Stimulated activated CD8-positive, alpha-beta memory T cell treated with anti-CD3 and anti-CD28 coated beads, Interleukin-7, amount 100 ng/mL, for 24 hours (primary cell): ENCODE measurements around the gene MLANA.
"Not testable (repeated sequence)": the region's sequence is repeated elsewhere in the genome, so short reads cannot be mapped to it uniquely, and the experiment has no call there.

Experiments used
- DNase-seq: peaks from one replicate; pipeline ENCODE4 v3.0.0-alpha.2; 2020; ENCODE audit warnings: low read depth

The MLANA gene

DNA sequence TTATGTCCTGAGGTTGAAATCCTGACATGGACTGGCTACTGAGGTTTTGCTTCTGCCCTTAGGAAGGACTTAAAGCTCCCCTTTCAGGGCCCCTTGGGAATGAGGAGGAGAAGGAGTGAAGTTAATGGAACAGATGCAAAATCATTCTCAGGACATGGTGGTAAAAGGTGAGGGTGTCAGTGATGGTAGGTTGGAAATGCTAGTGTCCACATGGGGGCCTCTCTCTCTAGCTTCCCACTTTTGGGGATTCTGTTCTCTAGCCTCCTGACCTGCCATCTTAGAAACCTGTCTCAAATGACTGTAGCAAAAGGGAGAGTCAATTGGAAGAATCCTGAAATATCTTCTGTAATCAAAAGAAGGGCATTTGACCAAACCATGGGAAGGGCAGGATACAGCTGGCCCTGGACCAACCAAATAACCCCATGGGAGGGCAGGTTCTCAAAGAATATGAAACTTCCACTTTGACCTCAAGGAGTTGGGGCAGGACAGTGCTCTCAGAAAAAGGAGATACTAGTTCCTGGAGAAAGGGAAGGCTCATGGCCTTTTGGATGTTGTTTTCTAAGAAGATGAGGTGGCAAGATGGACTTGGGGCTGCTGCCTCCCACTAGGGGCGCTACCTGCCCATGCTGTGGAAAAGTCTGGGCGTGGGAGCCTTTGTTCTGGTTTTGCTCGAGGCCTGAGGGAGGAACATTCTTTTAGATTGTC lies 21.2 kb upstream of the MLANA start:
- DNase-seq: no peak

DNA sequence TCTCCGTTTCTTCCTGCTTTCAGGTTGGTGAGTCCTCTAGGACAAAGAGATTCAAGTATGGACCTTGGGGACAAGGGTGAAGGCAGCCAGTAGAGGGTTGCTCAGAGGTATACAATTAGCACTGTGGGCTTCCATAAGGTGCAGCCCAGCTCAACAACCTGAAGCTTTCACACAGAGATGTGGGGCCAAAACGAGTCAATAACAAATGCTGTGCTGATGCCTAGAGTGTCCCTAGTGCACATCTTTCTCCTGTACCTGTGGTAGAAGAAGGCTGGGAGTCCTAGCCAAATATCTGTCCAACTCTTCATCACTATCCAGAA lies 20.7 kb upstream of the MLANA start:
- DNase-seq: no peak

DNA sequence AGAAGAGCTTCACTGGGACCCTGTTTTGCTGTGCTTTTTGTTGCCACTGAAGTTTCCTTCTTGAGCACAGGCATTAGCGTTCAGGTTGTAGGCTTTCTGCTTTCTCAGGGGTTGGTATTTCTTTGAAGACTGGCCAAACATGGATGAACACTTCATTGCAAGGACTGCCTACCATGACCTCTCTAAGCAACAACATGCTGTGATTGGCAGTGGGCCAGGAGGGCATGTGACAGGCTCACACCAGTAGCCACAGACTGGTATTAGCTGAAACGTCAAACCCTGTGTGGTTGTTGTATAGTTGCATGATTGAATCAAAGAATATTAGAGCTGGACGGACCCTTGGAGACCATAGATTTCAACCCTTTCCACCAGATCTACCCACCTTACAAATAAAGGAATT lies 20.0 kb upstream of the MLANA start:
- DNase-seq: no peak

DNA sequence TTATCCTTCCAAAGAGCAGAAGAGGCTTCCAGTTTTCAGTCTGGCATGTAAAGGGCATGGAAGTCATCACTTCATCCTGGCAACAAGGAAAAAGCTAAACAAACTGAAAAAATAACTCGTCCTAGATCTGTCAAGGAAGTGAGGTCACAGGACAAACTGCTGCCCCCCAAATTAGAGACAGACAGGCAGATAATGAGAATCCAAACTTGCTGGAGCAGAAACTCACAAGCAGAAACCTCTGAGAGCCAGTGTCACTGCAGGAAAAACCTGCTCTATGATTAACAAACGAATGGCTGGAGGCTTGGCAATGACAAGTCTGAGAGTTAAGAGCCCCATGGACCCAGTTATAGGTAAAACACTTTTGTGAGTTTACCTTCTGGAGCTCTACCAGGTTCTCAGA lies 18.9 kb upstream of the MLANA start:
- no peak for DNase-seq

DNA sequence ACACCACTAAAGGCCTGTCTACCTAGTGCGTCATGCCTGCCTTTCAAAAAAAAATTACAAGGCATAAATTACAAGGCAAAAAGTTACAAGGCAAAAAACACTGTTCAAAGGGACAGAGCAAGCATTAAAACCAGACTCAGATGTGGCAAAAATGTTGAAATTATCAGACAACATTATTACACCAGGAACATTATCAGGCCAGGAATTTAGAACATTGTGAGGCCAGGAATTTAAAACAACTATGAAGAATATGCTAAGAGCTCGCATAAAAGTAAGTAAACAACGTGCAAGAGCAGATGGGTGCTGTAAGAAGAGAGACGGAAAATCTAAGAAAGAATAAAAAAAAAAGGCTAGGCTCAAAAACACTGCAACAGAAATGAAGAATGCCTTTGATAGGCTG lies 18.2 kb upstream of the MLANA start:
- no peak for DNase-seq

DNA sequence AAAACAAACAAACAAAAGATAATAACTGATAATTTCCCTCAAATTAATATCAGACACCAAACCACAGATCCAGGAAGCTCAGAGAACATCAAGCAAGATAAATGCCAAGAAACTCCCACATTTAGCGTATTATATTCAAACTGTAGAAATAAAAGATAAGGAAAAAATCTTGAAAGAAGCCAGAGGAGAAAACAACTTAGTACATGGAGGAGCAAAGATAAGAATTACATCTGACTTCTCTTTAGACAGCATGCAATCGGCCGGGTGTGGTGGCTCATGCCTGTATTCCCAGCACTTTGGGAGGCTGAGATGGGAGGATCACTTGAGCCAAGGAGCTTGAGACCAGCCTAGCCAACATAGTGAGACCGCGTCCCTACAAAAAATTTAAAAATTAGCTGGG lies 17.2 kb upstream of the MLANA start:
- DNase-seq: no peak

DNA sequence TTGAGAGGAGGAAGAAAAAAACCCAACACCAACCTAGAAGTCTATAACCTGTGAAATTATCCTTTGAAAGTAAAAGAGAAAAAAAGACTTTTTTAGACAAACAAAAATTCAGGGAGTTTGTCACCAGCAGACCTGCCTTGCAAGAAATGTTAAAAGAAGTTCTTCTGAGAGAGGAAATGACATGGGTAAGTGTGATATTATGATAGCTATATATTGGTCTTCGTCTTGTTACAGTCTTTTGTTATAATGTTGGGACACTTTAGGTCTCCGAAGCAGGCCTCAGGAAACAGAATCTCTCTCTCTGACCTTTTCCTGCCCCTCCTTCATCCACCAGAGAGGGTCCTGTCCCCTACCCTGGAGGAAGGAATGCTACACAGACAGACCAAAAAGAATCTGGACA lies 16.6 kb upstream of the MLANA start:
- DNase-seq: no peak

DNA sequence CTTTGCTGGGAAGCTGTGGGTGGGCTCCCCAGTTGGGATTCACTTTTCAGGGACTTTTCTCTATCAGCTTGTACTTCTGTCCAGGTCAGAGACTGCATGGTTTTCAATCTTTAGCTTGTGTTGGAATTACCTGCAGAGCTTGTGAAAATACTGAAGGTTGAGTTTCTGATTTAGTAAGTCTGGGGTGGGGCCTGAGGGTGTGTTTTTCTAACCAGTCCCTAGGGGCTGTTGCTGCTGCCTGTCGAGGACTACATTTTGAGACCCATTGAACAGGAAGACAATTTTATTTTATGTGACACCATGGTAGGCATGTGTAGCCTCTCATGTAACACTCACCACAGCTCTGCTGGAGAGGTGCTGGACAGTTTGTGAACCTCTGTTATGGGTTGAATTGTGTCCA lies 14.7 kb upstream of the MLANA start:
- no peak for DNase-seq

DNA sequence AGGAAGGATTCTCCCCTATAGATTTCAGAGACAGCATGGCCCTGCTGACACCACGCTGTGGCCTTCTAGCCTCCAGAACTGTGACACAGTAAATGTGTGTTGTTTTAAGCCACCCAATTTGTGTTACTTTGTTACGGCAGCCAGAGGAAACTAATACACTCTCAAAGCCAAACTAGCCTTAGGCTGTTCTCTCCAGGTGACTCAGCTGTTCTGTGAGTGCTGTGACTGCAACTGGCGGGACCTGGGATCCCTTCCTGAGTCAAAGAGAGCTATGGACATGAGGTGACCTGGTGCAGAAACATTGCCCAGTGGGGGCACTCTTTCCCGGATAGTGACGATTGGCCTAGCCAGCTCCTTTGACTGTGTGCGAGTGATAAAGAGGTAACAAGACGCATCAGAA lies 14.0 kb upstream of the MLANA start:
- no peak for DNase-seq

DNA sequence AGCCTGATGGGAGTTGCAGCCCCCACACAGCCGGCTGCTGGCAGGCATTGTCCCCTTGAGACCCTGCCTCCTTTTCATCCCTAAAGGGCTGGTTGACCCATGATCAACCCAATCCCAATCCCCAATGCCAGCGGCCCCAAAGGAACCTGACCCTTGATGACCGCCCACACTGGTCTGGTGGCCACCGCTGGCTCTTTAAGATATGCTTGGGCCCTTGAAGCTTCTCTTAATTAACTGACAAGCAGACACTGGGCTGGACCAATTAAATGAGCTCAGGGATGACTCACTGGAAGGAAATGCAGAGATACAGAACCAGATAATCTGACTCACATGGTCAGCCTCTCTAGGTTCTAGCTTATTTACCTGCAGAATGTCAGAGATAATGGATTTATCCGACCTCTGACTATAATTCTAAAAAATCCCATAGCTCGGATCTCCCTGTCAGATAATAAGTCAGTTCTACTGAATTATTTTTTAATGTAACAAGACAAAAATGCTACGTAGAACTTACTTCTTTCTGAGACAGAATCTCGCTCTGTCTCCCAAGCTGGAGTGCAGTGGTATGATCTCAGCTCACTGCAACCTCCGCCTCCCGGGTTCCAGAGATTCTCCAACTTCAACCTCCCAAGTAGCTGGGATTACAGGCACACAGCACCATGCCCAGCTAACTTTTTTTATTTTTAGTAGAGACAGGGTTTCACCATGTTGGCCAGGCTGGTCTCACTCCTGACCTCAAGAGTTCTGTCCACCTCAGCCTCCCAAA lies 11.1 kb upstream of the MLANA start:
- no peak for DNase-seq

DNA sequence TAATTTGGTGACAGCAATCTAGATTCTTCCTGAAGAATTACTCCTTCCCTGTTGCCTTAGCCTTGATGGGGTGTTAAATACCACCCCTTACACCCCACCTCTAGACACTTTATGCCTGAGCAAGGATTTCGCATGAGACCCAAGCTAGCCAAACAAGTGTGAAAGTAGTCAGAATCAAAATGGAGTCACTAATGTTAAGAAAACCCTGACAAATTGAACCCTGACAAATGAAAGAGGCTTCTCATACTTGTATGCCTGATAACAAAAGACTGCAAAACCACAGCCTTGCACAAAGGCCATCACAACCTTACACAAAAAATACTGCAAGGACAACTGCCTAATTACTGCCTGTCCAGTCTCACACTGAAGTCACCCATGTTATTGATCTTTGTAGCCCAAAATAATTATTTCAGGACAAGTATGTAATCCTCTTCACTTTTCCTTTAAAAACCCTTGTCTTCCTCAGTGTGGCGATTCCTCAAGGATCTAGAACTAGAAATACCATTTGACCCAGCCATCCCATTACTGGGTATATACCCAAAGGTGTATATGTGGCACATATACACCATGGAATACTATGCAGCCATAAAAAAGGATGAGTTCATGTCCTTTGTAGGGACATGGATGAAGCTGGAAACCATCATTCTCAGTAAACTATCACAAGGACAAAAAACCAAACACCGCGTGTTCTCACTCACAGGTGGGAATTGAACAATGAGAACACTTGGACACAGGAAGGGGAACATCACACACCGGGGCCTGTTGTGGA lies 8.3 kb upstream of the MLANA start:
- not testable (repeated sequence) for DNase-seq

DNA sequence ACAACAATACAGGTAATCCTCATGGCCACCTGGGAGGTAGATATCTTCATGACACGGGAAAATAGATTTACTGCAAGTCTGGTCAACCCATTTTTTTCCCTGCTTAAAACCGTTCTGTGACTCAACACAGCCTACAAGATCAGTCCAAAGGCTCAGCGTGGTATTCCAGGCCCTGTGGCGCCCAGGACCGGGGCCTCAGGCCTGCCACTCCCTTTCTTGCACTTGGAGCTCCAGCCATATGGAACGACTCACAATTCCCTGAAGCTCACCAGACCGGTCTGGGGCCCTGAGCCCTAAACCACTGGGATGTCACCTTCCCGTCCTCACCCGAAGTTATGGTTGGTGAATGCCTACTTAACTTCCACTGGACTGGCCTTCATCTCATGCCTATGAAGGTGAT lies 6.5 kb upstream of the MLANA start:
- no peak for DNase-seq

DNA sequence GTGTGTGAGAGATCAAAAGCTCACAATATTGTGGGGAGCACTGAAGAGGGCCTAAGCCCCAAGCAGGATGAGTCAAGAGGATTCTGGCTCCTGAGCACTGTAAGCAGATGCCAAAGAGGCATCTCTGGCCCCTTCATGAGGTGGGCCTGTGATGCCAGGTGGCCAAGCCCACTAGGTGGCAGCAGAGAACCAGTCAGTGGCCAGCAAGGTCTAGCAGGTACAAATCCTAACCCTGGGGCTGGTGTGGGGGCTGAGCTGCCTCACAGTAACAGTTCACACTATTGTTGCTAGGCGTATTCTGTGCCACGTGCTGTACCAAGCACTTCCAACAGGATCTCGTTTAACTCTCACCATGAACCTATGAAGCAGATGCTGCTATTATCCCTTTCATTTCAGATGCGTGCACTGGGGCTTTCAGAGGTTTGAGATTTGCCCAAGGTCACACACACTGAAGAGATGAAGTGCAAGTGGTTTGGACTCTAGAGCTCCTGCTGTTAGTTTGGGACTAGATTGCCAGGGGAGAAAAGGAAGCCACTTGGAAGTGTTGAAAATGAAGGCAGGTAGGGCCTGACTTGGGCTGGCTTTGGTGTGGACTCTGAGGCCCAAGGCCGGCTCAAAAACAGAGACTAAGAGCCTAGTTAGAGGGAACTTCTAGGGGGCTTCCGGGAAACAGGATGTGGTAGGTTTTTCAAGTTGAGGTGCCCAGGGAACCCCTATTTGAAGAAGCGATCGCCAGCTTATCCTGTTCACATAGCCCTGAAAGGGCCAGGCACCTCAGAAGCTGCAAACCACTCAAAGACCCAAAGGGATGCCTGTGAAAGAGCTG lies 4.4 kb upstream of the MLANA start:
- peak; percentile 74 for DNase-seq

DNA sequence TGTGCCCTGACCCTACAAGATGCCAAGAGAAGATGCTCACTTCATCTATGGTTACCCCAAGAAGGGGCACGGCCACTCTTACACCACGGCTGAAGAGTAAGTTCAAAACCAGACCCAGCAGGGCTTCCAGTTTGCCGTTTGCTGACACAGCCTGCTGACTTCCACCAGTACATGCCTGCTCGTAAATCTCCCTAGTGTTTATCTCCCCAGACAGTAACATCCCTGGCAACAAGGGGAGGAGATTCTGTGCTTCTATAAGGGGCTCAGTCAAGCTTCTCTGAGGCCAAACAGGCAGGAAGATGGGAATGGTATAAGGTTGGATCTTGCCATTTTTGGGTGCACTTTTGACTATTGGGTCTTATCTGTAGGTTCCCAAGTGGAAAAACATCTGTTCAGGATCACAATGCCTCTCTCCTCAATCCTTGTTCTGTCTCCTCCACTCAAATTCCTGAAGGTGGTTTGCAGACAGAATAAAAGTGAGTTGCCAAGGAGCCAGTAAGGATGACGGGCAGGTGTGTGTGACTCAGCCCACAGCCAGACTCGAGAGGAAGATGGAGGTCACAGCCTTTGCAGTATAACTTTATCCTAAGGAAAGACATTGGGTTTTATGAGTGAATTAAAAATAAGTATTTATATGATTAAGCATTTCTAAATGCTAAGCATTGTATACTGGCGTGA lies 1.9 kb downstream of the MLANA start:
- no peak for DNase-seq

DNA sequence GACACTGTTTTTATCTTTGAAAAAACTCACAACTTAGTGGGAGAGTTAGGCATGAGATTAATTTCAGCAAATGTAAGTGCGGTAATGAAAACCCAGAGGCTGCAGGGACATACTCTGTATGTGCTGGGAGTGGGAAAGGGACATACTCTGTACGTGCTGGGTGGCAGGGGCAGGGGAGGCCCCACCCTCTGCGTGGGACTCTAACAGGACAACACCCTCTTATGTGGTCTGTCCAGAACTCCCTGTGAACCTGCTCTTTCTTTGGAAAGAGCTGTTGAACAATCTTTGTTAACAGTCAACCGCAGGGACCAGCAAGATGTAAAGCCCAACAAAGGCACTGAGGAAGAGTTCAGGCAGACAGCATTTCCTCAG lies 2.4 kb downstream of the MLANA start:
- DNase-seq: no peak

DNA sequence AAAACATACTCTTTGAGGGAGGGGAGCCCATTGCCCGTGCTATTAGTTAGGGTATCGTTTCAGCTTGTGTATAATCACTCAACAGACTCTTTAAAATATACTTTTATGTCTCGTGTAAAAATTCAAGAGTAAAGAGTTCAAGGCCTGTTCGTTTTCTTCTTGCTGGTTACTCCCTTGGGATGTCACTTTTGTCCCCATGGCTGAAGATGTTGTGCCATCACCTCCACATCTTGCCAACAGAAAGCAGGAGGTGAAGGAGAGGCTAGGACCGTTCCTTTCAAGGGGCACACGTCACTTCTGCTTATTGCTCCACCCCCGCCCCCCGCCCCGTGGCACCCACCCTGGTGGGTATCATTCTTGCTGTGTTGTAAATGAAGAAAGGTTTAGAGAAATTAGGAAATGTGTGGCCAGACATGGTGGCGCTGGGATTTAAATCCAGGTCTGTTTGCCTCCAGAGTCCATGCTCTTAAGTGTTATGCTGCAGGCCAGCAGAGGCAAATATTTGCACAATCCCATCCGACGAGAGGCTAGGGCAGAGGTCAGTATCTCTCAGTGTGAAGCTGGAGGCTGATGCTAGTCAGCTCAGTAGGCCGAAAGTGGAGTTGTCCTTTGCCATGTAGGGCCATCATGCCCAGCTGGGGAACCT lies 3.0 kb downstream of the MLANA start:
- no peak for DNase-seq

DNA sequence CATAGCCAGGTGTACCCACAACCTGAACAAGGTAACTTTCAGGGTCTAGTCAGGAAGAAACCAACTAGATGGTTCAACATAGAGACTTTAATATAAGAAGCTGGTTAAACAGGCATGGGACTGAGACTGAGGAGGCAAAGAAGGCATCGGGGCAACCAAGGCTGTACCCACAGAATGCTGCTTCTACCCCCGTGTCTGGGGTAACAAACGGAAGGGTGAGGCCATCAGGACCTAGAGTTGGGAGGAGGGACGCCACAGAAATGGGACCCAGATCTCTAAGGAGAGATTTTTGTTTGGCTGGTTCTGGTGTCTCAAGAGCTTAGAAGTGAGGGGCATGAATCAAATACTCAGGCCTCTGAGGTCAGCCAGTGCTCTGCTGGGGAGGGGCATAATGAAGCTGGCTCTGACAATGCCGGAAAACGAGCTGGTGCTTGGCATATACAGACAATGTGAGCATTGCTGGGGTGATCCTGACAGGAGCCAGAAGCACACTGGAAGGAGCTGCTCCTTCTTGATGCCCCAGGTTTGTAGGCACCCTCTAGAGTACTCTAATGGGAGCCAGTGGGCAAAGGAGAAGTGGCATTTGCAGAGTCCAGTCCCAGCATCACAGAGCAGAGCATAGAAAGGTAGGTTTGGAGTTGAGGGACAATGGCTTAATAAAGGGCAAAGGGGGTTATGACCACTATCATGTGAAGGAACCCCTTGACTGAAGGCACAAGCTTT lies 3.7 kb downstream of the MLANA start:
- DNase-seq: no peak

DNA sequence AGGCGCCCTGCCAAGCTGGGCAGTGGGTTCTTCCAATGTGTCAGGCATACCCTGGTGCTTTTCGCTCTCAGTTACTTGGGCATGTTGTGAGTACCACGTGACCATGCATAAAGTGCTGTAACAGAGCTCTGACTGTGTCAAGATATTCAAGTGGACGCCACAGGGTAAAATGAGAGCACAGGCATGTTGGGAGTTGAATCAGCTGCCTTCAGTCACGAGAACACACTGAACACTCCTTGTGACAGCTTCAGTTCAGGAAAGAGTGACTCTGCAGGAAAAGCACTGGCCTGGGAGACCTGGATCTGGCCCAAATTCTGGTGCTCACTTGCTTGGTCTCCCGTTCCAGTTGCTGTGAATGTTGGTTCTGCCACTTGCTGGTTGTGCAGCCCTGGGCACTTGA lies 5.1 kb downstream of the MLANA start:
- DNase-seq: no peak

DNA sequence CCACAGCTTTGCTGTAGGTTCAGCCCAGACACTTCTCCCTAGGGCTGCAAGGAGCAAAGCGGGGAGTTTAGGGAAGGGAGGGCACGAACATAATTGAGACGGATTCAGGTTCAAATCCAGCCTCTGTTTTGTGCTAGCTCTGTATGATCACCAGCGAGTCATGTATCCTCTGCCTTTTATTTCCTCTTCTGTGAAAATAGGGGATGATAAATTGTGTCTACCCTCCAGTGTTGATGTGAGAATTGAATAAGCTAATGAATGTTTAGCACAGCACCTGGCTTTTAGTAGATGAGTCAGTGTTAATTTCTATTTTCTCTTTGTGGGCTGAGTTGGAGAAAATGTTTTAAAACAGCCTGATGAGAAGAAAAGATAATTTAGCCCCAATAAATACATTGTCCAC lies 6.2 kb downstream of the MLANA start:
- no peak for DNase-seq

DNA sequence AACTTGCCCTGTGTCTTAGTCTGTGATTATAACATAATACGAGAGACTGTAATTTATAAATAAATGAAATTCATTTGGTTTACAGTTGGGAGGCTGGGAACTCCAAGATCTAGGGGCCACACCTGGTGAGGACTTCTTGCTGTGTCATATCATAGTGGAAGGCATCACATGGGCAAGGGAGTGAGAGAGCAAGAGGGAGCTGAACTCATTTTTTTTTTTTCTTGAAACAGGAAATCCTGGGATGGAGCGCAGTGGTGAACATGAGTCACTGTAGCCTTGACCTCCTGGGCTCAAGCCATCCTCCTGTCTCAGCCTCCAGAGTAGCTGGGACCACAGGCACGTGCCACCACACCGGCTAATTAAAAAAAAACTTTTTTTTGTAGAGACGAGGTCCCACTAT lies 7.2 kb downstream of the MLANA start:
- no peak for DNase-seq

DNA sequence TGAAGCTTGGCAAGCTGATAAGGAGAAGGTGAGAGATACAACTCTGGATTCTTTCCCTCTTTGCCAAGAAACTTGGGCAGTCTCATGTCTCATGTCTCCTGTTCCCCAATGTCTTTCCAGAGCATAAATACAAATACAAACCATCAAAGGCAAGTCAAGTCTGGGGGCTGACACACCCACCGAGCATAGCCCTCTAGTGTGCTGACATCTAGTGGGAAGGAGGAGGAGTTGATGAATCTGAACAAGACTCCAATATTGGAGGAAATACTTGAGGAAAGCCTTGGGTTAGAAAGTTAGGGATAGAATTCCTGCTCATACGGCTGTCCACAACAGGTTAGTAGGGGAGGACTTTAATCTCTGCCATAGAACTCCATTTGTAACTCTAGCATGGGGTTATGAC lies 8.6 kb downstream of the MLANA start:
- DNase-seq: no peak
